GM12872 (cell line): ENCODE measurements around the gene OLFML2A.

Source experiments
- TF ChIP-seq, protein P1 (sequence below): IDR thresholded peaks from 3 replicates; pipeline ENCODE4 v1.5.1; 2011; ENCODE audit warnings: low read depth, mild to moderate bottlenecking, low read length, moderate library complexity; ENCODE audit not compliant: insufficient read depth

The OLFML2A gene

DNA sequence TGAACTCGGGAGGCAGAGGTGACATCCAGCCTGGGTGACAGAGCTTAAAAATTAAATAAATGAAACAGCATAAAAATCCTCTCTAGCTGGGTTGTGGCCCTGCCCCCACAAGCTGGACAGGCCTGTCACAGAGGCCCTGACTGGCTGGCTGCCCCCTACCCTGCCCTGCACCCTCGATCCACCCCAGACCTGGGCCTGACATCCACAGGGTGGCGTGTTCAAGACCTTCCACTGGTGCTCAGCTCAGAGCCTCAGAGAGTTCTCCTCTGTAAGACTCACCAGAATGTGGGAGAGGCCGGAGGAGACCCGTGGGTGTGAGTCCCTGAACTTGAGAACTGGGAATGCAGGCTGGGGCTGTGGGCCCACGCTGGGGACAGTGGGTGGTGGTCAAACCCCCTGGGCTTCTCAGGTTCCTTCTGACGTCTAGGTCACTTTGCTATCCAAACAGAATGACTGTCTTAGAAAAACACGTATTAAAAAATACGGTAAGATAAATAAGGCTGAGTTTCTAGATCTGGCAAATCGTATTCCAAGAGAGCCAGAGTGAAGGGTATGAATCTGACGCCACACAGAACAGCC, 66.6 kb downstream of the OLFML2A start:
- TF ChIP-seq, protein P1, sequence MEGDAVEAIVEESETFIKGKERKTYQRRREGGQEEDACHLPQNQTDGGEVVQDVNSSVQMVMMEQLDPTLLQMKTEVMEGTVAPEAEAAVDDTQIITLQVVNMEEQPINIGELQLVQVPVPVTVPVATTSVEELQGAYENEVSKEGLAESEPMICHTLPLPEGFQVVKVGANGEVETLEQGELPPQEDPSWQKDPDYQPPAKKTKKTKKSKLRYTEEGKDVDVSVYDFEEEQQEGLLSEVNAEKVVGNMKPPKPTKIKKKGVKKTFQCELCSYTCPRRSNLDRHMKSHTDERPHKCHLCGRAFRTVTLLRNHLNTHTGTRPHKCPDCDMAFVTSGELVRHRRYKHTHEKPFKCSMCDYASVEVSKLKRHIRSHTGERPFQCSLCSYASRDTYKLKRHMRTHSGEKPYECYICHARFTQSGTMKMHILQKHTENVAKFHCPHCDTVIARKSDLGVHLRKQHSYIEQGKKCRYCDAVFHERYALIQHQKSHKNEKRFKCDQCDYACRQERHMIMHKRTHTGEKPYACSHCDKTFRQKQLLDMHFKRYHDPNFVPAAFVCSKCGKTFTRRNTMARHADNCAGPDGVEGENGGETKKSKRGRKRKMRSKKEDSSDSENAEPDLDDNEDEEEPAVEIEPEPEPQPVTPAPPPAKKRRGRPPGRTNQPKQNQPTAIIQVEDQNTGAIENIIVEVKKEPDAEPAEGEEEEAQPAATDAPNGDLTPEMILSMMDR = no peak

DNA sequence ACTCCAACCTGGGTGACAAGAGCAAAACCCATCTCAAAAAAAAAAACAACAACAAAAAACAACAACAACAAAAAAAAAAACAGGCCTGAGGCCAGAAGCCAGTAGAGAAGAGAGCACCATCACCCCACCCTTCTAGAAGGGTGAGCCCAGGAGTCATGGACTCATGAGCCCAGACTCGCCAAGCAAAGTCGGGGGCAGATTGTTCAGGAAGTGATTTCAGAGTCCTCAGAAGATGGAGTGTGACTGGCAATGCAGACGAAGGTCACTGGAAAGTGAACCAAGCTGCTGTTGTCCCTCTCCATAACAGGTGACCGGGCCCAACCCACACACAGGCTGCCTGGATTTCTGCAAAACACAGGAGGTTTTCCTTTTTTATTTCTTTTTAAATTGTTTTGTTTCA, 67.4 kb downstream of the OLFML2A start:
- TF ChIP-seq, protein P1 = no peak

DNA sequence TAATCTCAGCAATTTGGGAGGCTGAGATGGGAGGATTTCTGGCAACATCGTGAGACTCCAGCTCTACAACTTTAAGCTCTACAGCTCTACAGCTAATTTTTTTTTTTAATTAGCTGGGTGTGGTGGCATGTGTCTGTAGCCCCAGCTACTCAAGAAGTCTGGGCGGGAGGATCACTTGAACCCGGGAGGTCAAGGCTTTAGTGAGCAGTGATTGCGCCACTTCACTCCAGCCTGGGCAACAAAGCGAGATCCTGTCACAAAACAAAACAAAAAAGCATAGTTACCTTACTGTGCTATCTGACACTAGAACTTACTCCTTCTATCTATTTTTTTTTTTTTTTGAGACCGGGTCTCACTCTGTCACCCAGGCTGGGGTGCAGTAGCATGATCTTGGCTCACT, 70.0 kb downstream of the OLFML2A start:
- TF ChIP-seq, protein P1 = no peak

DNA sequence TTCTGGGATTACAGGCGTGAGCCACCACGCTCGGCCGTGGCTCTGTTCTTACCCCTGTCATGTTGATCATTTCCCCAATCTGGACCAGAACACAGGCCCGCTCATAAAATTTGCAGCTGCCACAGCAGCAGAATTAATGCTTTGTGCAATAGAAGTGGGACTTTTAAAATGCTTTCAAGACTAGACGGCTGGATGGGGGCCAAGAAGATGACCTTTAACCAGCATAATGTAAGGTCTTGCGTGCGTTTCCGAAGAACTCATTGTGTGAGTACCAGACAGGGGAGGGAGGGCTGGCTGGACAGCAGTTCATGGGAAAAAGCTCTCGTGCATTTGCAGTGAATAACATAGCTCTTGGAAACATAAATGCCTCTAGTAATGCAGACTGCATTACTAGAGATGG, 72.9 kb downstream of the OLFML2A start:
- TF ChIP-seq, protein P1 = no peak

DNA sequence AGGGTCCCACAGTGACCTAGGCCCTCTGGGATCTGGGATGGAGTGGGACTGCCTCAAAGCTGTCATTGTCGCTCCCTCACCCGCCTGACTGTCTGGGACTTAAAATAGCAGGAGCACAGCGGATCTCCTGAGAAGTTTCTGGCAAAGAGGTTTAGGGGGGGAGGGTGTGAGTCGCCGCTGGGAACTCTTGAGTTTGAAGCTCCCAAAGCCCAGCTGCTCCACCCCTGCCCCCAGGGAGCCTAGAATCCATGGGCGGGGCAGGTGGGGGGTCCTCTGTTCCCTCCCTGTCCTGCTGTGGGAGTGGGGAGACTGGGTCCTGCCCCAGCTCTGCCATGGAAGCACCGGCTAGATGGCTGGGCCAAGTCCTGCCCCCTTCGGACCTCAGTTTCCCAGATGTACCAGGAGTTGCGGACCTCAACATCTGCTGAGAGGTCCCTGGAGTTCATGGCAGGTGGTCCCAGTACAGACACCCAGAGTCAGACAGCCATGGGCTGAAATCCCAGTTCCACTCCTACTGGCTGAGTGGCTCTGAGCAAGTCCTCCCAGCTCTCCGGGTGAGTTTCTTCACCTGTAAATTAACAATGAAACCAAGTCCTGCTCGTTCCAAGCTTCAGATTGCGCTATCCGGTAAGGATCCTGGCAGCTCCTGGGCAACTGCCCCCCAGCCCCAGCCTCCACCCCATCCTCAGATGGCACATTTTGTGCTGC, 75.3 kb downstream of the OLFML2A start:
- TF ChIP-seq, protein P1 = no peak

DNA sequence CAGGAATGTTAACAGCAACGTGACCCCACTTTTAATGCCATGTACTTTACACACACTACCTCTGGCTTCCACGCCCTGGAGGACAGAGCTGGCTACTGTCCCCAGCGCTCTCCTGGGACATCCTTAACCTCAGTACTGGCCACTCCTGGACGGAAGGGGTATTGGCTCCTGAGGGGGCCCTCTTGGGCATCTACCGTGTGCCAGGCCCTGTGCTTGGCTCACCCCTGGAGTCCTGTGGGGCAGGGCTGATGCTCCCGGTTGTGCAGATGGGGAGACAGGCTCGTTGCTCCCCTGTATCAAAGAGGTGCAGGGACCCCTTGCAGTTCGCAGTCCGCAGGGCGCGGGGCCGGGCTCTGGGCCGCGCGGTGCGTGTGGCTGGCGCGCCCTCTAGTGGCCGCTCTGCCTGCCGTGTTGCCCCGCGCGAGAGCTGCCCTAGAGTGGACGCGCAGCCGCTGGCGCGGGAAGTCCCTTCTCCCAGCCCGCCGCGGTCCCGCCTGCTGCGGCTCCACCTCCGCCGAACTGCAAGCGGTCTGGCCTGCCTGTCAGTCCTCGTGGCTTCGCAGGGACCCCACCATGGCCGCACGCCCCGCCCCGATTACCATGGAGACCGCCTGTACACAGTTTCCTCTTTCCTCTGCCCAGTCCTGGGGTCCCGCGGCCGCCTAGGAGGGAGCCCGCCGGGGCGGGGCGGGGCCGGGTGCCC, 76.0 kb downstream of the OLFML2A start, which contains the start of gene WDR38:
Gene WDR38 (plus strand): TSS at position 632 of the 703 bp plus-strand sequence. CDS start 72 bp downstream, outside the sequence.
- TF ChIP-seq, protein P1 = peak; percentile 82

DNA sequence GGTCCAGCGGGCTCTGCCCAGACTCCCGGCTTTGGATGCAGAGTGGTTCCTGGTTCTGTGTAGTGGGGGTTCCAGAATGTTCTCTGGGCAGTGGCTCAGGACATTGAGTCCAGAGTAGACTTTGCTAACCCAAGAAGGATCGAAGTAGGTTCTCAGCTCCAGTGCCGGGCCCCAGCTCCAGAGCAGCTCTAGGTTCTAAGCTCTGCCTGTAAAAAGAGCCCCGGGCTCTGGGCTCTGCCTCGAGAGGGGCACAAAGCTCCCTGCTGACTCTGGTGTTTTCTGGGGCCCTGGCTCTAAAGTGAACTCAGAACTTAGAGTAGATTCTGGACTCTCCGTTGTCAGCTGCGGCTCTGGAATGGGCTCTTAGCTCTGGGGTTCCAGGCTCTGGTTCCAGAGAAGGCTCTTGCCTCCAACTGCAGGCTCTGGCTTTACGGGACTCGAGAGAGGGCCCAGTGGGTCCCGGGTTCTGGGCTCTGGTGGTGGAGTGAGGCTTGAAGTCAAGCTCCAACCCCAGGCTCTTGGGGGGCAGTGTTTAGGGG, 76.7 kb downstream of the OLFML2A start:
- TF ChIP-seq, protein P1 = no peak
